K562 (cell line): Measurements from ENCODE around the gene TTC24. TPM values are rescaled to one million over a fixed set of nuclear protein-coding genes. Genes with fewer than 3 reads are reported as not detected.

Source experiments
- ATAC-seq: fragments of 200-7000 bp; cut with Tn5 transposase; 3 replicates; pipeline ENCODE4 v1.9.1; 2020; ENCODE audit warnings: moderate library complexity
- BruUV-seq: library from RNA; stranded (reverse); fragments of 400-500 nt; replicated peaks from 2 replicates; lab custom pipeline; 2021; lab: Mats Ljungman, UMichigan
- CTCF ChIA-PET: fragments of 300-600 bp; formaldehyde crosslinking; extraction: SDS; loops from one replicate; lab custom pipeline; 2021; ENCODE audit warnings: low intra/inter-chr PET ratio; lab: Yijun Ruan, JAX
- POLR2A ChIA-PET: fragments of 300-600, 350-650 bp; sonication (Branson Sonifier 250); formaldehyde crosslinking; extraction: SDS; loops from one replicate; lab custom pipeline; 2021; ENCODE audit warnings: antibody characterized with exemption, inconsistent platforms; lab: Yijun Ruan, JAX
- DNase-seq, 4 experiments: peaks; one replicate each; pipeline versions ENCODE4 v3.0.0 to v3.0.0-alpha.2; 2011 to 2018; ENCODE audit warnings: low spot score in 3 of 4, mixed read lengths in 3 of 4; ENCODE audit errors: extremely low read depth in 1 of 4
- FAIRE-seq: peaks from 2 replicates; lab custom pipeline; 2011; peaks lifted over from hg19 to GRCh38; lab: Jason Lieb, UNC
- H2AFZ ChIP-seq: 2 replicates; pipeline ENCODE4 v1.6.0; 2011; ENCODE audit warnings: low read depth, low read length, control low read depth, inconsistent platforms
- H3K27ac ChIP-seq: fragments of 200-600 bp; 3 replicates; pipeline ENCODE4 v1.8.0; 2011; ENCODE audit warnings: low read depth, mild to moderate bottlenecking, control low read depth, inconsistent platforms, low read length, moderate library complexity, mixed read lengths; ENCODE audit errors: extremely low read depth
- H3K27me3 ChIP-seq, 2 experiments: fragments of 300-600 bp in 1 of 2; 2 replicates in 1 of 2; 3 replicates in 1 of 2; pipeline versions ENCODE4 v1.6.0 to v1.8.0; 2011; ENCODE audit warnings: inconsistent platforms in 2 of 2, low read length in 2 of 2, mild to moderate bottlenecking in 1 of 2, mixed read lengths in 1 of 2, moderate library complexity in 1 of 2; ENCODE audit not compliant: control insufficient read depth in 2 of 2, insufficient read depth in 2 of 2
- H3K36me3 ChIP-seq: fragments of 300-600 bp; 3 replicates; pipeline ENCODE4 v1.8.0; 2011; ENCODE audit warnings: mild to moderate bottlenecking, low read length, inconsistent platforms; ENCODE audit not compliant: control insufficient read depth, insufficient read depth
- H3K4me1 ChIP-seq, 2 experiments: fragments of 200-600 bp in 1 of 2; replicated peaks in 1 of 2; 2 replicates in 1 of 2; 3 replicates in 1 of 2; pipeline versions ENCODE4 v1.5.1 to v1.8.0; 2011; ENCODE audit warnings: inconsistent platforms in 2 of 2, low read length in 2 of 2, mild to moderate bottlenecking in 1 of 2, mixed read lengths in 1 of 2, moderate library complexity in 1 of 2; ENCODE audit not compliant: control insufficient read depth in 2 of 2, insufficient read depth in 2 of 2
- H3K4me2 ChIP-seq: 2 replicates; pipeline ENCODE4 v1.6.1; 2011; ENCODE audit warnings: low read length, control low read depth, inconsistent platforms, mixed read lengths; ENCODE audit not compliant: insufficient read depth
- H3K4me3 ChIP-seq: fragments of 200-600 bp; sonication (generic), shearing (Covaris generic); 2 replicates; pipeline ENCODE4 v1.5.1; 2016; ENCODE audit warnings: control low read depth, inconsistent platforms
- H3K79me2 ChIP-seq: fragments of 200-600 bp; 3 replicates; pipeline ENCODE4 v1.8.0; 2011; ENCODE audit warnings: low read length, inconsistent platforms; ENCODE audit not compliant: control insufficient read depth, insufficient read depth
- H3K9ac ChIP-seq, 2 experiments: 2 replicates each; pipeline versions ENCODE4 v1.6.0 to v1.6.1; 2011; ENCODE audit warnings: low read depth in 2 of 2, low read length in 2 of 2, control low read depth in 1 of 2, inconsistent platforms in 1 of 2, mild to moderate bottlenecking in 1 of 2, mixed read lengths in 1 of 2; ENCODE audit not compliant: insufficient read depth in 1 of 2
- H3K9me1 ChIP-seq: one replicate; pipeline ENCODE4 v1.6.0; 2011; ENCODE audit warnings: inconsistent platforms, mild to moderate bottlenecking, low read length, moderate library complexity; ENCODE audit not compliant: control insufficient read depth, insufficient read depth
- H3K9me3 ChIP-seq: replicated peaks from 2 replicates; pipeline ENCODE4 v1.5.1; 2011; ENCODE audit warnings: low read depth, low read length, inconsistent platforms; ENCODE audit not compliant: control insufficient read depth, insufficient read depth
- H4K20me1 ChIP-seq: replicated peaks from 2 replicates; pipeline ENCODE4 v1.6.1; 2011; ENCODE audit warnings: low read length, inconsistent platforms, mixed read lengths; ENCODE audit not compliant: control insufficient read depth, insufficient read depth
- ATF1 ChIP-seq, 2 experiments: fragments of 450-650 bp in 1 of 2; IDR thresholded peaks; 2 replicates each; pipeline ENCODE4 v1.6.1; 2016; ENCODE audit warnings: missing compliant biosample characterization in 1 of 2, missing genetic modification characterization in 1 of 2
- EGR1 ChIP-seq: fragments of 450-650 bp; conservative IDR thresholded peaks from 2 replicates; pipeline ENCODE4 v1.6.1; 2017; ENCODE audit warnings: mild to moderate bottlenecking
- GATA2 ChIP-seq: sonication (generic); formaldehyde crosslinking; IDR thresholded peaks from 2 replicates; pipeline ENCODE4 v1.4.0; 2020; ENCODE audit warnings: mild to moderate bottlenecking, missing genetic modification reagents
- HDAC1 ChIP-seq, 2 experiments: fragments of 450-650 bp; IDR thresholded peaks; 2 replicates each; pipeline ENCODE4 v1.6.1; 2016 to 2017; ENCODE audit warnings: inconsistent platforms in 1 of 2, mild to moderate bottlenecking in 1 of 2, moderate library complexity in 1 of 2
- KAT2B ChIP-seq: IDR thresholded peaks from one replicate; pipeline ENCODE4 v1.6.1; 2012; ENCODE audit warnings: low read depth, mild to moderate bottlenecking, control low read depth, inconsistent platforms, low read length, moderate library complexity
- KDM4B ChIP-seq, 2 experiments: fragments of 450-650 bp in 1 of 2; sonication (generic) in 1 of 2; IDR thresholded peaks; 2 replicates each; pipeline ENCODE4 v1.6.1; 2016 to 2017; ENCODE audit warnings: borderline replicate concordance in 2 of 2, antibody characterized with exemption in 1 of 2, low read depth in 1 of 2, mild to moderate bottlenecking in 1 of 2
- MLX ChIP-seq, 2 experiments: fragments of 450-650 bp in 1 of 2; sonication (generic) in 1 of 2; formaldehyde crosslinking; conservative IDR thresholded peaks; 2 replicates each; pipeline versions ENCODE4 v1.4.0 to v1.8.1; 2020 to 2022; ENCODE audit warnings: mild to moderate bottlenecking in 1 of 2, missing genetic modification reagents in 1 of 2
- MXD1 ChIP-seq: fragments of 250-450 bp; sonication (Bioruptor Pico); IDR thresholded peaks from 2 replicates; pipeline ENCODE4 v1.8.0; 2021; ENCODE audit warnings: borderline replicate concordance, mild to moderate bottlenecking, moderate library complexity; ENCODE audit not compliant: poor library complexity, severe bottlenecking
- NRF1 ChIP-seq, 2 experiments: fragments of 450-650 bp; IDR thresholded peaks in 1 of 2; conservative IDR thresholded peaks in 1 of 2; 2 replicates each; pipeline ENCODE4 v1.6.1; 2014; ENCODE audit warnings: mild to moderate bottlenecking in 2 of 2
- PHTF2 ChIP-seq: fragments of 250-450 bp; sonication (Bioruptor Pico); IDR thresholded peaks from 2 replicates; pipeline ENCODE4 v1.5.0; 2021; ENCODE audit warnings: mild to moderate bottlenecking
- PYGO2 ChIP-seq: fragments of 450-650 bp; IDR thresholded peaks from 2 replicates; pipeline ENCODE4 v1.6.1; 2016; ENCODE audit warnings: mild to moderate bottlenecking, missing genetic modification characterization, moderate library complexity, missing compliant biosample characterization
- RBM22 ChIP-seq: fragments of 200-400 bp; formaldehyde crosslinking; IDR thresholded peaks from 2 replicates; pipeline ENCODE4 v1.6.1; 2018; ENCODE audit warnings: low read length, low read depth; ENCODE audit not compliant: poor library complexity, severe bottlenecking
- SMAD1 ChIP-seq: fragments of 150-350 bp; IDR thresholded peaks from 2 replicates; pipeline ENCODE4 v1.6.1; 2014; ENCODE audit warnings: low read length, low read depth; ENCODE audit not compliant: partially characterized antibody
- SNAPC5 ChIP-seq: fragments of 250-450 bp; sonication (Bioruptor Pico); IDR thresholded peaks from 2 replicates; pipeline ENCODE4 v1.8.0; 2021; ENCODE audit warnings: moderate library complexity, mild to moderate bottlenecking, inconsistent platforms
- ZNF143 ChIP-seq: sonication (generic); formaldehyde crosslinking; IDR thresholded peaks from 2 replicates; pipeline ENCODE4 v1.9.0; 2022; ENCODE audit warnings: mild to moderate bottlenecking, missing genetic modification reagents
- ZNF174 ChIP-seq: fragments of 250-450 bp; sonication (Bioruptor Pico); IDR thresholded peaks from 2 replicates; pipeline ENCODE4 v1.4.0; 2020; ENCODE audit warnings: mild to moderate bottlenecking
- ZNF197 ChIP-seq: fragments of 200-800 bp; sonication (Bioruptor generic); IDR thresholded peaks from 2 replicates; pipeline ENCODE4 v1.6.1; 2016; ENCODE audit warnings: low read depth, missing genetic modification characterization, missing compliant biosample characterization
- ZNF24 ChIP-seq: fragments of 450-650 bp; IDR thresholded peaks from 2 replicates; pipeline ENCODE4 v1.6.1; 2016
- ZNF354B ChIP-seq: fragments of 250-450 bp; sonication (Bioruptor Pico); IDR thresholded peaks from 2 replicates; pipeline ENCODE4 v1.4.0; 2020
- ZNF384 ChIP-seq: IDR thresholded peaks from 2 replicates; pipeline ENCODE4 v1.6.1; 2012; ENCODE audit warnings: low read depth, low read length, improper control_type of control experiment
- ZNF41 ChIP-seq: fragments of 250-450 bp; sonication (Bioruptor Pico); conservative IDR thresholded peaks from 2 replicates; pipeline ENCODE4 v1.4.0; 2020; ENCODE audit warnings: mild to moderate bottlenecking
- WGBS: fragments of 100-300 bp; shearing (Covaris generic); methylation state at CpG from one replicate; pipeline ENCODE4 v1.1.6; 2016; ENCODE audit warnings: low coverage, mixed read lengths; ENCODE audit not compliant: insufficient coverage; ENCODE audit errors: missing lambda C conversion rate; 5-methylcytosine and 5-hydroxymethylcytosine counted together
- in situ Hi-C: fragments of 300-500 bp; cut with MboI; formaldehyde crosslinking; loops from 4 replicates; pipeline ENCODE4 v1.15.0; 2018; ENCODE audit warnings: inconsistent platforms, mixed read lengths
- intact Hi-C: fragments of 100-400 bp; cut with micrococcal nuclease; formaldehyde crosslinking; loops from 2 replicates; pipeline ENCODE4 v1.14.2; 2022
- polyA plus RNA-seq, 8 experiments: library from polyadenylated mRNA; depleted of rRNA in 4 of 8; stranded (reverse) in 5 of 8; unstranded in 3 of 8; fragments of >200 nt; fragmentation: Nextera tagmentation in 2 of 8; fragmentation: Illumina TruSeq in 1 of 8; extraction: Ambion mirVana in 2 of 8; extraction: Trizol in 1 of 8; gene quantifications; 2 replicates each; pipeline versions ENCODE4 v1.2.1 to v1.2.3, GENCODE V29; 2011 to 2014; ENCODE audit warnings: inconsistent platforms in 1 of 8, missing spikeins in 1 of 8
- total RNA-seq, 7 experiments: library from RNA; depleted of rRNA in 6 of 7; stranded (reverse); fragments of >200 nt in 6 of 7; fragmentation: Illumina TruSeq in 2 of 7; extraction: Trizol in 2 of 7; gene quantifications; 2 replicates each; pipeline versions ENCODE4 v1.2.1 to v1.2.3, GENCODE V29; 2011 to 2021; ENCODE audit warnings: low replicate concordance in 1 of 7

The TTC24 gene
- total and polyA plus RNA-seq, 9 of the 15 experiments (the other 6 are each of a cell fraction or from before 2014, with no cell fraction given): not detected

GRCh38 chr1:156601122-156601830, 21.8 kb downstream of the TTC24 start, which contains the start of gene GPATCH4:
GPATCH4 (minus strand) TSS chr1:156601479.
- Histone ChIP-seq H2AFZ (peak within 1 kb of the TSS; percentile 100), H3K27ac (peak within 1 kb of the TSS; percentile 80), H3K27me3 (no peaks in the 10 kb centered on the region), H4K20me1 (no peaks in the 10 kb centered on the region), H3K9ac (peak within 1 kb of the TSS; percentile 86 to 93), H3K4me3 (peak within 1 kb of the TSS; percentile 81), H3K36me3 (peaks cover 36% of the 10 kb centered on the region), H3K4me2 (peak within 1 kb of the TSS; percentile 97), H3K79me2 (peaks cover 46% of the 10 kb centered on the region), H3K9me1 (no peaks in the 10 kb centered on the region), H3K9me3 (no peaks in the 10 kb centered on the region), H3K4me1 (peaks cover 12% of the 10 kb centered on the region in 2 experiments; a peak in 4 of 5 replicates)
- 0% methylated on average over 33 of the region's 35 CpGs for WGBS
- ChIA-PET POLR2A (interaction anchor here (0.6 to 3.2 kb wide), 5 partner anchors 8 to 60 kb away, joined by 3 to 16 read pairs (median 5); partner anchors contain the start of gene NAXE), CTCF (interaction anchor here (0.6 to 1.2 kb wide), 2 partner anchors 18 to 149 kb away, joined by 4 to 6 read pairs; no protein-coding TSS in a partner anchor)
- no TSS peak for BruUV-seq
- ATAC-seq (peak; percentile 87), DNase-seq (peak; percentile 75 to 89 (median 78)), FAIRE-seq (peak; percentile 83)
- in situ Hi-C loops (loop anchor here (5.0 kb wide), 2 partner anchors 144 to 214 kb away; no protein-coding TSS in a partner anchor), intact Hi-C loops (no loop called here)
- no peak for TF ChIP-seq ZNF24
- TF ChIP-seq MXD1 (CRISPR knock-in tag): peak; percentile 99
- no peak for TF ChIP-seq KDM4B (IDR thresholded peaks at IDR 0.05; ENCODE audit: borderline replicate concordance in 2 of 2, low read depth in 1 of 2)
- TF ChIP-seq ZNF41: no peak; the same call in 1 of the 2 replicates
- TF ChIP-seq PYGO2 (tag): no peak
- TF ChIP-seq ZNF174 (CRISPR knock-in tag): no peak
- TF ChIP-seq KAT2B: no peak
- TF ChIP-seq RBM22: no peak
- TF ChIP-seq GATA2 (CRISPR knock-in tag): no peak
- TF ChIP-seq ZNF384: no peak
- TF ChIP-seq SNAPC5 (CRISPR knock-in tag): no peak
- no peak for TF ChIP-seq ZNF354B (CRISPR knock-in tag)
- no peak for TF ChIP-seq EGR1
- TF ChIP-seq ZNF143 (CRISPR knock-in tag): no peak
- no peak for TF ChIP-seq SMAD1
- TF ChIP-seq NRF1 (conservative IDR thresholded peaks at IDR 0.05 in 1 of 2, IDR thresholded peaks at IDR 0.05 in 1 of 2): no peak
- TF ChIP-seq MLX (CRISPR knock-in tag; conservative IDR thresholded peaks at IDR 0.05): no peak
- TF ChIP-seq ZNF197 (CRISPR knock-in tag): no peak
- TF ChIP-seq PHTF2: no peak
- no peak for TF ChIP-seq ATF1 (CRISPR knock-in tag; IDR thresholded peaks at IDR 0.05)
- peak; percentile 58 for TF ChIP-seq ATF1 (tag; IDR thresholded peaks at IDR 0.05)
- peak; percentile 94 to 100 for TF ChIP-seq HDAC1 (IDR thresholded peaks at IDR 0.05)
